Eye (tissue), 1 donor: ENCODE data around the gene MAPK8IP2.

ENCODE experiments used
- DNase-seq: peaks from one replicate; pipeline ENCODE4 v3.0.0-alpha.2; 2015

MAPK8IP2 gene

GRCh38 chr22:50600538-50600937 is at the start of gene MAPK8IP2:
TSS of gene MAPK8IP2 (plus strand) at chr22:50600793. CDS start at chr22:50600819, 26 bp downstream.
- DNase-seq = peak; percentile 42

- DNase-seq = no peak
Observed at GRCh38 chr22:50551160-50551752, 49.3 kb upstream of the MAPK8IP2 start.

GRCh38 chr22:50553310-50553709 is 47.3 kb upstream of the MAPK8IP2 start:
- no peak for DNase-seq

GRCh38 chr22:50556703-50557102 is 43.9 kb upstream of the MAPK8IP2 start:
- DNase-seq = no peak

- DNase-seq = no peak
Observed at GRCh38 chr22:50560034-50560433, 40.6 kb upstream of the MAPK8IP2 start.

- DNase-seq = no peak
Observed at GRCh38 chr22:50561401-50562358, 38.9 kb upstream of the MAPK8IP2 start.

GRCh38 chr22:50562523-50563412 is 37.8 kb upstream of the MAPK8IP2 start, which contains the start of gene SYCE3:
TSS of gene SYCE3 (minus strand) at chr22:50562919. CDS start at chr22:50556405, 6,514 bp downstream.
- peak; percentile 99 for DNase-seq

- no peak for DNase-seq
Observed at GRCh38 chr22:50563413-50564160, 37.0 kb upstream of the MAPK8IP2 start.

- no peak for DNase-seq
Observed at GRCh38 chr22:50564289-50564688, 36.3 kb upstream of the MAPK8IP2 start.

- DNase-seq = no peak
Observed at GRCh38 chr22:50567721-50568252, 32.8 kb upstream of the MAPK8IP2 start.

- no peak for DNase-seq
Observed at GRCh38 chr22:50568626-50569025, 32.0 kb upstream of the MAPK8IP2 start.

GRCh38 chr22:50569041-50569459 is 31.5 kb upstream of the MAPK8IP2 start:
- no peak for DNase-seq

- no peak for DNase-seq
Observed at GRCh38 chr22:50569896-50570535, 30.6 kb upstream of the MAPK8IP2 start.

GRCh38 chr22:50570861-50571260 is 29.7 kb upstream of the MAPK8IP2 start:
- no peak for DNase-seq

- DNase-seq = no peak
Observed at GRCh38 chr22:50571264-50572175, 29.1 kb upstream of the MAPK8IP2 start.

GRCh38 chr22:50572965-50573364 is 27.6 kb upstream of the MAPK8IP2 start:
- DNase-seq = no peak

- DNase-seq = no peak
Observed at GRCh38 chr22:50573491-50574382, 26.9 kb upstream of the MAPK8IP2 start.

- DNase-seq = no peak
Observed at GRCh38 chr22:50574383-50574755, 26.2 kb upstream of the MAPK8IP2 start.

GRCh38 chr22:50575426-50575941 is 25.1 kb upstream of the MAPK8IP2 start:
- DNase-seq = no peak
